Stimulated activated CD4-positive, alpha-beta T cell treated with anti-CD3 and anti-CD28 coated beads, Interleukin-1b, Interleukin-23, amount 100 ng/mL, for 4 hours (primary cell): ENCODE measurements around the gene PPIP5K2.
"Not testable (repeated sequence)": the region's sequence is repeated elsewhere in the genome, so short reads cannot be mapped to it uniquely, and the experiment has no call there.

Source experiments
- DNase-seq, 2 donors: peaks; one replicate each; pipeline ENCODE4 v3.0.0-alpha.2; 2020; ENCODE audit warnings: low read depth in 2 of 2

Gene PPIP5K2

GRCh38 chr5:103119765-103120606, at the start of gene PPIP5K2, which contains the start of gene GIN1:
Gene PPIP5K2 (plus strand): TSS chr5:103120301. CDS start chr5:103129590, 9,289 bp downstream.
Gene GIN1 (minus strand): TSS chr5:103120138. CDS start chr5:103108707, 11,431 bp downstream.
- peak; percentile 89 to 93 for DNase-seq

GRCh38 chr5:103073500-103073899, 46.6 kb upstream of the PPIP5K2 start:
- DNase-seq = not testable (repeated sequence)

- DNase-seq = no peak
Observed at GRCh38 chr5:103075442-103075841, 44.7 kb upstream of the PPIP5K2 start.

GRCh38 chr5:103079796-103080195, 40.3 kb upstream of the PPIP5K2 start:
- DNase-seq = no peak

GRCh38 chr5:103086547-103086946, 33.6 kb upstream of the PPIP5K2 start:
- DNase-seq = no peak

GRCh38 chr5:103089272-103089671, 30.8 kb upstream of the PPIP5K2 start:
- no peak for DNase-seq

- no peak for DNase-seq
Observed at GRCh38 chr5:103090791-103091190, 29.3 kb upstream of the PPIP5K2 start.

- no peak for DNase-seq
Observed at GRCh38 chr5:103092676-103093075, 27.4 kb upstream of the PPIP5K2 start.

- DNase-seq = no peak
Observed at GRCh38 chr5:103093727-103094126, 26.4 kb upstream of the PPIP5K2 start.

GRCh38 chr5:103094737-103095136, 25.4 kb upstream of the PPIP5K2 start:
- DNase-seq = no peak

GRCh38 chr5:103098993-103099392, 21.1 kb upstream of the PPIP5K2 start:
- no peak for DNase-seq

- DNase-seq = no peak
Observed at GRCh38 chr5:103101079-103101750, 18.9 kb upstream of the PPIP5K2 start.

GRCh38 chr5:103102234-103102633, 17.9 kb upstream of the PPIP5K2 start:
- DNase-seq = no peak

GRCh38 chr5:103108086-103108485, 12.0 kb upstream of the PPIP5K2 start:
- DNase-seq = no peak

- no peak for DNase-seq
Observed at GRCh38 chr5:103109277-103109676, 10.8 kb upstream of the PPIP5K2 start.

- no peak for DNase-seq
Observed at GRCh38 chr5:103110403-103110802, 9.7 kb upstream of the PPIP5K2 start.

GRCh38 chr5:103111468-103111867, 8.6 kb upstream of the PPIP5K2 start:
- DNase-seq = no peak

GRCh38 chr5:103112910-103113309, 7.2 kb upstream of the PPIP5K2 start:
- DNase-seq = no peak

GRCh38 chr5:103114440-103114839, 5.7 kb upstream of the PPIP5K2 start:
- DNase-seq = no peak

GRCh38 chr5:103117471-103117991, 2.6 kb upstream of the PPIP5K2 start:
- DNase-seq = no peak

- no peak for DNase-seq
Observed at GRCh38 chr5:103119070-103119764, 884 bp upstream of the PPIP5K2 start.

GRCh38 chr5:103120607-103121200, 603 bp downstream of the PPIP5K2 start:
- DNase-seq = no peak
